ENCODE measurements around the gene CACNA1I.

DNA sequence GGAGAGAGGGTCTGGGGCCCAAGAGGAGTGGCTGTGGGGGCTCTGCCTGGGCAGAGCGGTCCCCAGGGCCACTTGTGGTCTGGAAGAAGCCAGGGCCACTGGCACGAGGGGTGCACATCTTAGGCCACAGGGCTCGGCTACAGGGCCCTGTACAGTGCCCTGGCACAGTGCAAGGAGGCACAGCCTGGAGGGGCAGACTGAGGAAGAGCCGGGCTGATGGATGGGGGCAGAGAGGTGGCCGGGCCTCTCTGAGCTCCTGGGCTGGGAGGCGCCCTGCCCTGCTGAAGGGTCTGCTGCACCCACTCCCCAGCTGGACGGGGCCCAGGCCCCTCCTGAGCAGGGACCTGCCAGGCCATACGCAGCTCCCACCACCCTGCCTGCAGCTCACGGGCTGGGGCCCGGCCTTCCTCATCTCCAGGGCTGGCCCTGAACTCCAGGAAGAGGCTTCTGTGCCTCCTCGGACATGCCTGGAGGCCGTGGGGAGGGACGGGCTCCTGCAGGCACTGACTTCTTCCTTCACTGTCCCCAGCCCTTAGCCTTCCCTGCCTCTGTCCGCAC is 123.5 kb downstream of the CACNA1I start:
- TF ChIP-seq CTCF (IDR thresholded peaks at IDR 0.05 in 2 of 3, conservative IDR thresholded peaks at IDR 0.05 in 1 of 3; ENCODE audit: borderline replicate concordance in 1 of 3, insufficient read depth in 1 of 3, low read depth in 2 of 3, low read length in 2 of 3) (no peak), POLR2A (IDR thresholded peaks at IDR 0.05; ENCODE audit: borderline replicate concordance, extremely low read depth, insufficient read depth, insufficient read length) (no peak), EZH2phosphoT487 (IDR thresholded peaks at IDR 0.05; ENCODE audit: borderline replicate concordance) (no peak), EZH2 (IDR thresholded peaks at IDR 0.05) (no peak), SP1 (IDR thresholded peaks at IDR 0.05; ENCODE audit: low read depth) (no peak), RAD21 (IDR thresholded peaks at IDR 0.05; ENCODE audit: low read depth) (no peak), YY1 (IDR thresholded peaks at IDR 0.05; ENCODE audit: extremely low read depth, insufficient replicate concordance, low read depth, low read length) (no peak), ELF1 (IDR thresholded peaks at IDR 0.05; ENCODE audit: borderline replicate concordance, low read depth) (no peak), ZFX (IDR thresholded peaks at IDR 0.05) (no peak), REST (IDR thresholded peaks at IDR 0.05; ENCODE audit: low read depth) (no peak), POLR2AphosphoS5 (IDR thresholded peaks at IDR 0.05; ENCODE audit: low read depth, low read length) (no peak)
